Dorsolateral prefrontal cortex (tissue), 118 donors: ENCODE results near the gene CNTNAP2. TPM values are rescaled to one million over a fixed set of nuclear protein-coding genes. Genes with fewer than 3 reads are reported as not detected.

ENCODE experiments used
- microRNA-seq, 43 experiments: library from miRNA; unstranded; fragments of <30 nt; microRNA quantifications; one replicate each; pipeline ENCODE4 v1.2.0, GENCODE V29; 2022
- total RNA-seq, 120 experiments: library from RNA; stranded (reverse); gene quantifications; one replicate each; pipeline versions ENCODE4 v1.2.3 to v1.2.4, GENCODE V29; 2022

Gene CNTNAP2
- total RNA-seq, 120 experiments from 2014 or later = 50.8 to 314 (median 187) TPM

Small RNA genes within 50 kb of the gene (microRNA-seq; reads per million reads assigned to microRNA genes)
- 0 reads per million in 43 experiments for gene MIR548F4
